ENCODE data around the gene SRGAP2B. TPM values are rescaled to one million over a fixed set of nuclear protein-coding genes. Genes with fewer than 3 reads are reported as not detected.
"Not testable (repeated sequence)": the region's sequence is repeated elsewhere in the genome, so short reads cannot be mapped to it uniquely, and the experiment has no call there.

Gene SRGAP2B
- total RNA-seq, 2 donors from 2014 or later: 17.7 to 20.6 TPM

DNA sequence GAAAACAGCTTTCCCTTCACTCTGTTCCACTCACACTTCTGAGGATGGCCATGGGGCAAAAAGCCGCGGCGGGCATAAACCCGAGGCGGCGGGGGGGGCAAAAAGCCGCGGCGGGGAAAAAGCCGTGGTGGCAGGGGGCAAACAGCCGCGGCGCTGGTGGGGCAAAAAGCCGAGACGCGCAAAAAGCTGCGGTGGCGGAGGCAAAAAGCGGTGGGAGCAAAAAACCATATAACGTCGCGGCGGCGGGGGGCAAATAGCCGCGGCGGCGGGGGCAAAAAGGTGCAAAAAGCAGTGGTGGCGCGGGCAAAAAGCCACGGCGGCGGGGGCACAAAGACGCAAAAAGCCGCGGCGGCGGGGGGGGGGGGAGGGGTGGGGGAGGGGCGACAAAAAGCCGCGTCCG lies 212.8 kb downstream of the SRGAP2B start:
- intact Hi-C loops (cut with DNase I); DNase-seq; ATAC-seq: not testable (repeated sequence)

- intact Hi-C loops (cut with DNase I); ATAC-seq: not testable (repeated sequence)
These were observed 236.5 kb downstream of the SRGAP2B start for GRCh38 chr1:144858607-144859006.

More at GRCh38 chr1:144858607-144859006, 236.5 kb downstream of the SRGAP2B start:
- not testable (repeated sequence) for DNase-seq

Other genes starting within 250 kb of the SRGAP2B start
- gene FAM72D, start 646 bp upstream of the SRGAP2B start, total RNA-seq: under 1 TPM; 0.09 to 0.13 TPM
- gene PPIAL4D, start 146.8 kb upstream of the SRGAP2B start, total RNA-seq: not detected

Measured in left cardiac atrium (tissue), 4 donors.